Keratinocyte (primary cell): ENCODE results near the gene NR2E3. TPM values are rescaled to one million over a fixed set of nuclear protein-coding genes. Genes with fewer than 3 reads are reported as not detected.

Experiments used
- DNase-seq: peaks from one replicate; pipeline ENCODE4 v3.0.0-alpha.2; 2011; ENCODE audit warnings: low read depth, missing footprints, low spot score
- FAIRE-seq: peaks from 2 replicates; lab custom pipeline; 2011; peaks lifted over from hg19 to GRCh38; lab: Jason Lieb, UNC
- H2AFZ ChIP-seq: 2 replicates; pipeline ENCODE4 v1.6.0; 2012; ENCODE audit warnings: low read length, control low read depth, inconsistent platforms; ENCODE audit not compliant: control insufficient read depth
- H3K27ac ChIP-seq: 2 replicates; pipeline ENCODE4 v1.5.1; 2011; ENCODE audit warnings: low read length; ENCODE audit not compliant: control insufficient read depth, insufficient read depth
- H3K27me3 ChIP-seq: 3 replicates; pipeline ENCODE4 v1.6.0; 2011; ENCODE audit warnings: low read length; ENCODE audit not compliant: control insufficient read depth, insufficient read depth; ENCODE audit errors: extremely low read depth
- H3K36me3 ChIP-seq, 2 experiments: 2 replicates in 1 of 2; 3 replicates in 1 of 2; pipeline ENCODE4 v1.5.1; 2011; ENCODE audit warnings: low read length in 2 of 2, mild to moderate bottlenecking in 1 of 2; ENCODE audit not compliant: control insufficient read depth in 2 of 2, insufficient read depth in 2 of 2; ENCODE audit errors: extremely low read depth in 1 of 2
- H3K4me1 ChIP-seq: 3 replicates; pipeline ENCODE4 v1.5.1; 2011; ENCODE audit warnings: low read length; ENCODE audit not compliant: control insufficient read depth, insufficient read depth; ENCODE audit errors: extremely low read depth
- H3K4me2 ChIP-seq: 3 replicates; pipeline ENCODE4 v1.6.0; 2011; ENCODE audit warnings: low read depth, low read length; ENCODE audit not compliant: control insufficient read depth, insufficient read depth; ENCODE audit errors: extremely low read depth
- H3K4me3 ChIP-seq, 3 experiments: fragments of 200-600 bp in 1 of 3; sonication (generic) in 1 of 3; 2 replicates in 2 of 3; 3 replicates in 1 of 3; pipeline ENCODE4 v1.5.1; 2011 to 2016; ENCODE audit warnings: low read length in 3 of 3, mild to moderate bottlenecking in 3 of 3, control low read depth in 2 of 3, inconsistent platforms in 1 of 3, low read depth in 1 of 3, mixed read lengths in 1 of 3, mixed run types in 1 of 3, moderate library complexity in 1 of 3; ENCODE audit not compliant: control insufficient read depth in 2 of 3, insufficient read depth in 2 of 3; ENCODE audit errors: extremely low read depth in 1 of 3
- H3K79me2 ChIP-seq: 2 replicates; pipeline ENCODE4 v1.6.0; 2012; ENCODE audit warnings: low read length; ENCODE audit not compliant: control insufficient read depth, insufficient read depth
- H3K9ac ChIP-seq: 3 replicates; pipeline ENCODE4 v1.6.0; 2011; ENCODE audit warnings: low read length; ENCODE audit not compliant: control insufficient read depth, insufficient read depth; ENCODE audit errors: extremely low read depth
- H3K9me1 ChIP-seq: 3 replicates; pipeline ENCODE4 v1.6.0; 2011; ENCODE audit warnings: low read length; ENCODE audit not compliant: control insufficient read depth, insufficient read depth; ENCODE audit errors: extremely low read depth
- H3K9me3 ChIP-seq: 2 replicates; pipeline ENCODE4 v1.5.1; 2012; ENCODE audit warnings: low read depth, low read length; ENCODE audit not compliant: control insufficient read depth
- H4K20me1 ChIP-seq: 3 replicates; pipeline ENCODE4 v1.6.0; 2011; ENCODE audit warnings: low read length; ENCODE audit not compliant: control insufficient read depth, insufficient read depth; ENCODE audit errors: extremely low read depth
- EZH2 ChIP-seq: IDR thresholded peaks from one replicate; pipeline ENCODE4 v1.6.1; 2012; ENCODE audit warnings: inconsistent platforms, mild to moderate bottlenecking, low read length, moderate library complexity
- dilution Hi-C: fragments of 300-500 bp; cut with MboI; formaldehyde crosslinking; loops from one replicate; pipeline ENCODE4 v1.7.0; 2020; ENCODE audit warnings: low sequenced_read_pairs; ENCODE audit not compliant: extremely low pct_ligation_motif_present
- polyA plus RNA-seq, 5 experiments: library from polyadenylated mRNA; depleted of rRNA in 3 of 5; stranded (reverse) in 3 of 5; stranded (forward) in 1 of 5; unstranded in 1 of 5; fragments of >200 nt; gene quantifications; 1 replicate in 1 of 5; 2 replicates in 3 of 5; 3 replicates in 1 of 5; pipeline versions ENCODE4 v1.2.1 to v1.2.3, GENCODE V29; 2011 to 2012; ENCODE audit warnings: missing spikeins in 2 of 5, low read depth in 1 of 5, low replicate concordance in 1 of 5
- TF ChIP-seq, protein P1 (sequence below), 3 experiments: IDR thresholded peaks in 1 of 3; conservative IDR thresholded peaks in 1 of 3; optimal IDR thresholded peaks in 1 of 3; 2 replicates in 2 of 3; 3 replicates in 1 of 3; pipeline versions ENCODE3 to v1.5.1; 2011; ENCODE audit warnings: low read length in 3 of 3, mild to moderate bottlenecking in 3 of 3, moderate library complexity in 2 of 3, control low read depth in 1 of 3, inconsistent platforms in 1 of 3; ENCODE audit not compliant: insufficient read depth in 2 of 3; ENCODE audit errors: extremely low read depth in 1 of 3

NR2E3 gene
- polyA plus RNA-seq, 1 donor (not counting 4 experiments of a cell fraction or from before 2014, with no cell fraction given): 0.46 TPM

DNA sequence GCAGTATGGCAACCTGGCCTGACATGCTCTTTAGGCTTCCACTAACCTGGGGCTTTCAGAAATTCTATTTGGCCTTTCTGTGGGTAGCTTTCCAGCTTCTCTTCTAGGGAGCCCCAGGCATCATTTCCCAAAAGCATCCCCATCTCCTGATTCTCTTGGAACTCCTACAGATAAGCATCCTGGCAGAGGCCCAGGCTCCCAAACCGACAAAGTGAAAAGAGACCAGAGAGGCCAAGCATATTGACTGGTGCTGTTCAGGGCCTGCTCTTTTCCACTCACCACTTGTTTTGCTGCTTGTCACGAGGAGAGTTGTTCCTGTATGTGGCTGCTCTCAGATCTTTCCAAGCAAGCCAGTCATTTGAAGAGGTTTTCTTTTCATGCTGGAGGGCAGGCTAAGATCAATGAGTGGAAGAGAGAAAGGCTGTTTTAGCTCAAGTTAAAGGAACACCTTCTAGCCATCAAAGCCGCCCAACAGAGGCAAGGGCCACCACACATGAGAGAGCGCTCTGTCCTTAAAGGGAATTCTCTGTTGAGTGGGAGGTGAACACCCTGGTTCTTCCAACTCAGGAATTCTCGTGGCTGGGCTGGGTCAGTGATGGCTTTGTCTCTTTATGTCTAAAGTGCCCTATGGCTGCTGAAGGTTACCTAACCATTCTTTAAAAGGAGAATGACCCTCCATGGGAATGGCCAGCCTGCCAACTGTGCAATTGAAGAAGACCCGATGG lies 31.1 kb upstream of the NR2E3 start:
- DNase-seq (no peak), FAIRE-seq (no peak)
- H3K27me3 ChIP-seq: no peaks in the 10 kb centered on the region
- no peaks in the 10 kb centered on the region for H3K9me3 ChIP-seq
- H3K27ac ChIP-seq: no peak overlapping the region
- H3K9me1 ChIP-seq: no peaks in the 10 kb centered on the region
- H3K9ac ChIP-seq: no peak overlapping the region
- peaks cover 6 to 12% of the 10 kb centered on the region in 2 experiments for H3K36me3 ChIP-seq
- no peaks in the 10 kb centered on the region for H4K20me1 ChIP-seq
- no peak overlapping the region for H3K4me3 ChIP-seq
- no peaks in the 10 kb centered on the region for H3K4me1 ChIP-seq
- H3K4me2 ChIP-seq: no peak overlapping the region
- no peak overlapping the region for H2AFZ ChIP-seq
- dilution Hi-C loops: no loop called here
- no peak for TF ChIP-seq EZH2
- TF ChIP-seq, protein P1, sequence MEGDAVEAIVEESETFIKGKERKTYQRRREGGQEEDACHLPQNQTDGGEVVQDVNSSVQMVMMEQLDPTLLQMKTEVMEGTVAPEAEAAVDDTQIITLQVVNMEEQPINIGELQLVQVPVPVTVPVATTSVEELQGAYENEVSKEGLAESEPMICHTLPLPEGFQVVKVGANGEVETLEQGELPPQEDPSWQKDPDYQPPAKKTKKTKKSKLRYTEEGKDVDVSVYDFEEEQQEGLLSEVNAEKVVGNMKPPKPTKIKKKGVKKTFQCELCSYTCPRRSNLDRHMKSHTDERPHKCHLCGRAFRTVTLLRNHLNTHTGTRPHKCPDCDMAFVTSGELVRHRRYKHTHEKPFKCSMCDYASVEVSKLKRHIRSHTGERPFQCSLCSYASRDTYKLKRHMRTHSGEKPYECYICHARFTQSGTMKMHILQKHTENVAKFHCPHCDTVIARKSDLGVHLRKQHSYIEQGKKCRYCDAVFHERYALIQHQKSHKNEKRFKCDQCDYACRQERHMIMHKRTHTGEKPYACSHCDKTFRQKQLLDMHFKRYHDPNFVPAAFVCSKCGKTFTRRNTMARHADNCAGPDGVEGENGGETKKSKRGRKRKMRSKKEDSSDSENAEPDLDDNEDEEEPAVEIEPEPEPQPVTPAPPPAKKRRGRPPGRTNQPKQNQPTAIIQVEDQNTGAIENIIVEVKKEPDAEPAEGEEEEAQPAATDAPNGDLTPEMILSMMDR (optimal IDR thresholded peaks at IDR 0.05 in 1 of 3, IDR thresholded peaks at IDR 0.05 in 1 of 3, conservative IDR thresholded peaks at IDR 0.05 in 1 of 3; ENCODE audit: extremely low read depth in 1 of 3, insufficient read depth in 2 of 3, low read length in 3 of 3): no peak
- no peaks in the 10 kb centered on the region for H3K79me2 ChIP-seq

DNA sequence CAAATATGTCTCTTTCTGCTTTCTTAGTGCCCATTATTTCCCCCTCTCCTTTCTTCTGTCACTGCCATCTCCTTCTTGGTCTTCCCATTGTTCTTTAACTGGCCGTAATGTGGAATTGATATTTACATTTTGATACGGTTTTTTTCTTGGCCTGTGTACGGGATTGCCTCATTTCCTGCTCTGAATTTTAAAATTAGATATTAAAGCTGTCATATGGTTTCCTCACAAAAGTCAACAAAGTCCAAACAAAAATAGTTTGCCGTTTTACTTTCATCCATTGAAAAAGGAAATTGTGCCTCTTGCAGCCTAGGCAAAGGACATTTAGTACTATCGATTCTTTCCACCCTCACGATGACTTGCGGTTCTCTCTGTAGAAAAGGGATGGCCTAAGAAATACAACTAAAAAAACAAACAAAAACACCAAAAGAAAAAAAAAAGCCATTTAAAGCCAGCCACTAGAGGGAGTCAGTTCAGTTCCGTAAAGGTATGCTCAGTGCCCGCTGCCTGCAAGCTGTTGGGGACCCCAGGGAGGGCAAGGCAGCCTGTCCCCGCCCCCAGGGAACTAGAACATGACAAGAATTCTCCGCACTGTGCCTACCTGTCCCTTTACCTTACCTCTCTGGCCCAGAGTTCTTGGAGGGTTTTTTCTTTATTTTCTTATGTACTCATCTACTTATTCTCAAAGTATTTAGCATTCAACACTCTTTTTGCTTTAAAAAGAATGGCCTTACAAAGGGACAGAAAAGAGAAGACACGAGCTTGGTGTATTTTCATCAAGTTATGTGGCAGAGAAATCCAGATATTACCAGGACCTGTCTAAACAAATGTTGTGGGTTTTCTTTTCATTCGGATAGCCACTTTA lies 30.0 kb upstream of the NR2E3 start:
- no peaks in the 10 kb centered on the region for H3K9me1 ChIP-seq
- TF ChIP-seq EZH2: no peak
- TF ChIP-seq, protein P1 (optimal IDR thresholded peaks at IDR 0.05 in 1 of 3, IDR thresholded peaks at IDR 0.05 in 1 of 3, conservative IDR thresholded peaks at IDR 0.05 in 1 of 3; ENCODE audit: extremely low read depth in 1 of 3, insufficient read depth in 2 of 3, low read length in 3 of 3): peak; percentile 63 to 75 (median 69)
- H4K20me1 ChIP-seq: no peaks in the 10 kb centered on the region
- dilution Hi-C loops: no loop called here
- no peaks in the 10 kb centered on the region for H3K27me3 ChIP-seq
- H3K27ac ChIP-seq: no peak overlapping the region
- no peak overlapping the region for H2AFZ ChIP-seq
- H3K9ac ChIP-seq: no peak overlapping the region
- peaks cover 6 to 12% of the 10 kb centered on the region in 2 experiments for H3K36me3 ChIP-seq
- H3K4me1 ChIP-seq: no peaks in the 10 kb centered on the region
- no peak for DNase-seq
- H3K4me2 ChIP-seq: no peak overlapping the region
- H3K9me3 ChIP-seq: no peaks in the 10 kb centered on the region
- no peak for FAIRE-seq
- H3K4me3 ChIP-seq: no peak overlapping the region
- no peaks in the 10 kb centered on the region for H3K79me2 ChIP-seq
